Neural cell (in vitro differentiated cells): ENCODE data around the gene RASA4B. TPM values are rescaled to one million over a fixed set of nuclear protein-coding genes. Genes with fewer than 3 reads are reported as not detected.

Experiments used
- H2AFZ ChIP-seq: fragments of 200-600, 300-800 bp; sonication (generic), shearing (Covaris generic); 2 replicates; pipeline ENCODE4 v1.6.0; 2014; ENCODE audit warnings: low read depth, mild to moderate bottlenecking, antibody characterized with exemption, low read length, moderate library complexity
- H3F3A ChIP-seq: fragments of 200-600 bp; shearing (Covaris generic); 2 replicates; pipeline ENCODE4 v1.6.1; 2016; ENCODE audit warnings: mild to moderate bottlenecking, moderate library complexity, mixed read lengths, antibody characterized with exemption, low read length; ENCODE audit not compliant: insufficient read depth, poor library complexity, severe bottlenecking
- H3K27ac ChIP-seq: fragments of 200-600, 300-800 bp; sonication (generic), shearing (Covaris generic); 2 replicates; pipeline ENCODE4 v1.5.1; 2014; ENCODE audit warnings: mild to moderate bottlenecking, low read length, moderate library complexity
- H3K27me3 ChIP-seq: fragments of 300-800, 200-600 bp; sonication (generic), shearing (Covaris generic); 2 replicates; pipeline ENCODE4 v1.6.0; 2014; ENCODE audit warnings: mild to moderate bottlenecking, low read depth, low read length, moderate library complexity; ENCODE audit not compliant: insufficient read depth
- H3K36me3 ChIP-seq: fragments of 300-800, 200-600 bp; sonication (generic), shearing (Covaris generic); 2 replicates; pipeline ENCODE4 v1.5.1; 2014; ENCODE audit warnings: mild to moderate bottlenecking, antibody characterized with exemption, low read length, moderate library complexity; ENCODE audit not compliant: insufficient read depth
- H3K4me2 ChIP-seq: fragments of 300-800, 200-600 bp; sonication (generic), shearing (Covaris generic); 2 replicates; pipeline ENCODE4 v1.6.0; 2014; ENCODE audit warnings: mild to moderate bottlenecking, low read length
- H3K4me3 ChIP-seq: fragments of 300-800, 200-600 bp; sonication (generic), shearing (Covaris generic); 2 replicates; pipeline ENCODE4 v1.5.1; 2014; ENCODE audit warnings: mild to moderate bottlenecking, low read length, moderate library complexity
- H3K79me2 ChIP-seq: fragments of 200-600 bp; shearing (Covaris generic); replicated peaks from 2 replicates; pipeline ENCODE4 v1.6.0; 2014; ENCODE audit warnings: mild to moderate bottlenecking, low read length, moderate library complexity; ENCODE audit not compliant: insufficient read depth
- H3K9ac ChIP-seq: fragments of 300-800, 200-600 bp; sonication (generic), shearing (Covaris generic); 2 replicates; pipeline ENCODE4 v1.6.1; 2016; ENCODE audit warnings: mild to moderate bottlenecking, low read length, mixed read lengths
- H3K9me2 ChIP-seq: fragments of 200-600 bp; shearing (Covaris generic); 2 replicates; pipeline ENCODE4 v1.6.1; 2016; ENCODE audit warnings: mild to moderate bottlenecking, low read length, mixed read lengths; ENCODE audit not compliant: insufficient read depth
- H3K9me3 ChIP-seq: fragments of 200-600, 300-800 bp; sonication (generic), shearing (Covaris generic); 2 replicates; pipeline ENCODE4 v1.6.1; 2016; ENCODE audit warnings: mild to moderate bottlenecking, mixed run types, low read length, moderate library complexity, mixed read lengths
- H4K20me1 ChIP-seq: fragments of 200-600 bp; shearing (Covaris generic); 2 replicates; pipeline ENCODE4 v1.6.1; 2016; ENCODE audit warnings: mild to moderate bottlenecking, mixed run types; ENCODE audit not compliant: insufficient read depth
- EP300 ChIP-seq: fragments of 450-650 bp; conservative IDR thresholded peaks from 2 replicates; pipeline ENCODE4 v1.6.1; 2014; ENCODE audit warnings: antibody characterized with exemption, mild to moderate bottlenecking, moderate library complexity; ENCODE audit not compliant: poor library complexity, severe bottlenecking
- EZH2 ChIP-seq: fragments of 200-600, 300-800 bp; shearing (Covaris generic), sonication (generic); IDR thresholded peaks from 2 replicates; pipeline ENCODE4 v1.6.1; 2014; ENCODE audit warnings: antibody characterized with exemption, low read length, borderline replicate concordance, mild to moderate bottlenecking; ENCODE audit not compliant: insufficient read depth, poor library complexity, severe bottlenecking
- MXI1 ChIP-seq: fragments of 450-650 bp; conservative IDR thresholded peaks from 2 replicates; pipeline ENCODE4 v1.6.1; 2014; ENCODE audit warnings: antibody characterized with exemption, mild to moderate bottlenecking; ENCODE audit not compliant: poor library complexity, severe bottlenecking
- POLR2AphosphoS5 ChIP-seq: IDR thresholded peaks from 2 replicates; pipeline ENCODE4 v1.6.1; 2012
- RAD21 ChIP-seq: fragments of 450-650 bp; conservative IDR thresholded peaks from 2 replicates; pipeline ENCODE4 v1.6.1; 2014; ENCODE audit warnings: antibody characterized with exemption, mild to moderate bottlenecking, moderate library complexity
- REST ChIP-seq: IDR thresholded peaks from 2 replicates; pipeline ENCODE4 v1.6.1; 2012; ENCODE audit warnings: borderline replicate concordance
- SMC3 ChIP-seq: fragments of 450-650 bp; conservative IDR thresholded peaks from 2 replicates; pipeline ENCODE4 v1.6.1; 2014; ENCODE audit warnings: antibody characterized with exemption, mild to moderate bottlenecking, moderate library complexity; ENCODE audit not compliant: poor library complexity
- TAF1 ChIP-seq: IDR thresholded peaks from 2 replicates; pipeline ENCODE4 v1.6.1; 2012; ENCODE audit warnings: low read depth
- polyA plus RNA-seq: library from polyadenylated mRNA; depleted of rRNA; stranded (reverse); fragments of >200 nt; gene quantifications from 2 replicates; pipeline ENCODE4 v1.2.3, GENCODE V29; 2014
- TF ChIP-seq, protein P1 (sequence below): fragments of 450-650 bp; IDR thresholded peaks from 2 replicates; pipeline ENCODE4 v1.5.1; 2014; ENCODE audit warnings: antibody characterized with exemption, mild to moderate bottlenecking, moderate library complexity; ENCODE audit not compliant: poor library complexity, severe bottlenecking

The RASA4B gene
- polyA plus RNA-seq, 1 donor from 2014 or later, result 31.9 TPM

- Histone ChIP-seq H3K4me3 (no peak overlapping the region), H4K20me1 (no peaks in the 10 kb centered on the region), H3K9ac (no peak overlapping the region), H2AFZ (no peak overlapping the region), H3K27ac (no peak overlapping the region), H3K4me2 (no peak overlapping the region), H3F3A (no peaks in the 10 kb centered on the region), H3K27me3 (no peaks in the 10 kb centered on the region), H3K36me3 (no peaks in the 10 kb centered on the region), H3K9me2 (no peaks in the 10 kb centered on the region), H3K9me3 (no peaks in the 10 kb centered on the region), H3K79me2 (no peaks in the 10 kb centered on the region)
- TF ChIP-seq RAD21, result no peak
- TF ChIP-seq TAF1, result no peak
- no peak for TF ChIP-seq EZH2
- TF ChIP-seq MXI1, result no peak
- TF ChIP-seq EP300, result no peak
- TF ChIP-seq POLR2AphosphoS5, result no peak
- TF ChIP-seq SMC3, result no peak
- TF ChIP-seq REST, result no peak
- TF ChIP-seq, protein P1, sequence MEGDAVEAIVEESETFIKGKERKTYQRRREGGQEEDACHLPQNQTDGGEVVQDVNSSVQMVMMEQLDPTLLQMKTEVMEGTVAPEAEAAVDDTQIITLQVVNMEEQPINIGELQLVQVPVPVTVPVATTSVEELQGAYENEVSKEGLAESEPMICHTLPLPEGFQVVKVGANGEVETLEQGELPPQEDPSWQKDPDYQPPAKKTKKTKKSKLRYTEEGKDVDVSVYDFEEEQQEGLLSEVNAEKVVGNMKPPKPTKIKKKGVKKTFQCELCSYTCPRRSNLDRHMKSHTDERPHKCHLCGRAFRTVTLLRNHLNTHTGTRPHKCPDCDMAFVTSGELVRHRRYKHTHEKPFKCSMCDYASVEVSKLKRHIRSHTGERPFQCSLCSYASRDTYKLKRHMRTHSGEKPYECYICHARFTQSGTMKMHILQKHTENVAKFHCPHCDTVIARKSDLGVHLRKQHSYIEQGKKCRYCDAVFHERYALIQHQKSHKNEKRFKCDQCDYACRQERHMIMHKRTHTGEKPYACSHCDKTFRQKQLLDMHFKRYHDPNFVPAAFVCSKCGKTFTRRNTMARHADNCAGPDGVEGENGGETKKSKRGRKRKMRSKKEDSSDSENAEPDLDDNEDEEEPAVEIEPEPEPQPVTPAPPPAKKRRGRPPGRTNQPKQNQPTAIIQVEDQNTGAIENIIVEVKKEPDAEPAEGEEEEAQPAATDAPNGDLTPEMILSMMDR, result no peak
These were observed 68.4 kb downstream of the RASA4B start for GRCh38 chr7:102449136-102449535.

DNA sequence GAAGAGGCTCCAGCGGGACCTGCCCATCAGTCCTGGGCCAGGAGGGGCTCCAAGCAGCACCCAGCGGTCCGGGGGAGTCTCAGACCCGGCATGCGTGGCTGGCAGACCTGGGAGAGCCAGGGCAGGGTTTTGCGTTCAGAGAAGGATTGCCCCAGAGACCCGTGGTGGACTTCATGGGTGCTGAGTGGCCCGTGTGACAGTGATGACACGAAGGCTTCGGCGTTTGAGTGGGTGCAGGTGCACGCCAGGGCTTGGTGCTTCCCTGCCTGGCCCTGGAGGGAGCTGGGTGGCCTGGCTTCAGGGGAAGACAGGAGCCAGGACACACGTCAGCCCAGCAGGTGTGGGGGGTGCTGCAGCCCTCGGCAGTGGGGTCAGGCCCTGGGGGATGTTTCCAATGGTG is 70.3 kb downstream of the RASA4B start:
- H2AFZ ChIP-seq, result no peak overlapping the region
- no peak overlapping the region for H3K4me3 ChIP-seq
- no peak overlapping the region for H3K9ac ChIP-seq
- no peaks in the 10 kb centered on the region for H3K36me3 ChIP-seq
- H3K9me2 ChIP-seq, result no peaks in the 10 kb centered on the region
- H3K27me3 ChIP-seq, result no peaks in the 10 kb centered on the region
- no peaks in the 10 kb centered on the region for H3F3A ChIP-seq
- no peaks in the 10 kb centered on the region for H4K20me1 ChIP-seq
- H3K9me3 ChIP-seq, result no peaks in the 10 kb centered on the region
- no peak overlapping the region for H3K27ac ChIP-seq
- TF ChIP-seq, protein P1, result no peak
- no peak for TF ChIP-seq REST
- no peak for TF ChIP-seq EP300
- no peak for TF ChIP-seq TAF1
- no peak for TF ChIP-seq EZH2
- no peak for TF ChIP-seq MXI1
- TF ChIP-seq RAD21, result no peak
- no peak for TF ChIP-seq SMC3
- no peak for TF ChIP-seq POLR2AphosphoS5
- no peaks in the 10 kb centered on the region for H3K79me2 ChIP-seq
- H3K4me2 ChIP-seq, result no peak overlapping the region
